ENCODE data around the gene FAM181B. TPM values are rescaled to one million over a fixed set of nuclear protein-coding genes. Genes with fewer than 3 reads are reported as not detected.

The FAM181B gene
- polyA plus RNA-seq, 1 experiment = not detected

DNA sequence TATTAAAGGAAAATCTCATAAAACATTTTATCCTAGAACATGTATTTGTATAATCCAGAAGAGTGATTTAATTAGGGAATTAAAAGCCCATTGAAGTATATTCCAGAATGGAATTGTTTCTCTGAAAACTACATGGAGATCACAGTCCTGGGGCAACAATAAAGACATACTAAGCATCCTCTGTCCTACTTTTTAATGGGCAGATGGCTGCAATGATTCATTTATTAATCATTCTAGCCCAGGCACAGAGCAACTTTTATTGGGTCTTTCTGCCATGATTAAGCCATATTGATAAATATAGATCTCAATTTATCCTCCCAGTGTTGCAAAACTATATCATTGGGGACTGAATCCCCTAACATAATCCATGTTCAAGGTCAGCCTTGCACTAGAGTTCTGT, 22.0 kb downstream of the FAM181B start:
- DNase-seq (ENCODE audit: low read depth, low spot score) = no peak
- H3K27ac ChIP-seq (ENCODE audit: low read depth, low read length) = no peak overlapping the region
- ChIA-PET POLR2A (no interaction called here), CTCF (interaction anchor here (0.7 kb wide), 1 partner anchor 9 kb away, joined by 3 read pairs; no protein-coding TSS in a partner anchor)
- no peaks in the 10 kb centered on the region for H3K9me3 ChIP-seq (ENCODE audit: control insufficient read depth, insufficient read depth, low read length)
- TF ChIP-seq, protein P1, sequence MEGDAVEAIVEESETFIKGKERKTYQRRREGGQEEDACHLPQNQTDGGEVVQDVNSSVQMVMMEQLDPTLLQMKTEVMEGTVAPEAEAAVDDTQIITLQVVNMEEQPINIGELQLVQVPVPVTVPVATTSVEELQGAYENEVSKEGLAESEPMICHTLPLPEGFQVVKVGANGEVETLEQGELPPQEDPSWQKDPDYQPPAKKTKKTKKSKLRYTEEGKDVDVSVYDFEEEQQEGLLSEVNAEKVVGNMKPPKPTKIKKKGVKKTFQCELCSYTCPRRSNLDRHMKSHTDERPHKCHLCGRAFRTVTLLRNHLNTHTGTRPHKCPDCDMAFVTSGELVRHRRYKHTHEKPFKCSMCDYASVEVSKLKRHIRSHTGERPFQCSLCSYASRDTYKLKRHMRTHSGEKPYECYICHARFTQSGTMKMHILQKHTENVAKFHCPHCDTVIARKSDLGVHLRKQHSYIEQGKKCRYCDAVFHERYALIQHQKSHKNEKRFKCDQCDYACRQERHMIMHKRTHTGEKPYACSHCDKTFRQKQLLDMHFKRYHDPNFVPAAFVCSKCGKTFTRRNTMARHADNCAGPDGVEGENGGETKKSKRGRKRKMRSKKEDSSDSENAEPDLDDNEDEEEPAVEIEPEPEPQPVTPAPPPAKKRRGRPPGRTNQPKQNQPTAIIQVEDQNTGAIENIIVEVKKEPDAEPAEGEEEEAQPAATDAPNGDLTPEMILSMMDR (IDR thresholded peaks at IDR 0.05; ENCODE audit: low read depth, low read length) = no peak
- no peak overlapping the region for H3K4me3 ChIP-seq (ENCODE audit: low read depth, low read length)
- peaks cover 6% of the 10 kb centered on the region for H3K27me3 ChIP-seq (ENCODE audit: control insufficient read depth, insufficient read depth, low read length)

- TF ChIP-seq, protein P1 (IDR thresholded peaks at IDR 0.05; ENCODE audit: low read depth, low read length) = no peak
- no peak for DNase-seq (ENCODE audit: low read depth, low spot score)
- H3K9me3 ChIP-seq (ENCODE audit: control insufficient read depth, insufficient read depth, low read length) = no peaks in the 10 kb centered on the region
- H3K27me3 ChIP-seq (ENCODE audit: control insufficient read depth, insufficient read depth, low read length) = no peaks in the 10 kb centered on the region
- ChIA-PET POLR2A (no interaction called here), CTCF (no interaction called here)
- H3K27ac ChIP-seq (ENCODE audit: low read depth, low read length) = no peak overlapping the region
- H3K4me3 ChIP-seq (ENCODE audit: low read depth, low read length) = no peak overlapping the region
Observed at GRCh38 chr11:82703796-82704195, 29.9 kb downstream of the FAM181B start.

DNA sequence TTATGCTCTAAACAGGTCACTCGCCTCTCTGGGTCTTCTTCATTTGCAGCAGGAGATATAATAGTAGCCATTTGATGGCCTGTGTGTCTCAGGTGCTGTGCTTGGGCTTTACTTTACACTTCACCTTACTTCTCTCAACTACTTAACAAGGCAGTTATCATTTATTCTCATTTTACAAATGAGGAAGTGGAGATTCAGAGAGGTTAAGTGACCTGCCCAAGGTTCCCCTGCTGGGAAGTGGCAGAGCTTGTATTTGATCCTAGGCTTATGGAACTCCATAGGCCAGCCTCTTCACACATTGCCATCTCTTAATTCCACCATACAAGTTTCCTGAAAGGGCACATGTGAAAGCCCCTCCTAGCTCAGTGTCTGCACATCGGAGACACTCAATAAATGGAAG, 30.4 kb downstream of the FAM181B start:
- POLR2A ChIA-PET = no interaction called here
- Histone ChIP-seq H3K27me3 (ENCODE audit: control insufficient read depth, insufficient read depth, low read length) (no peaks in the 10 kb centered on the region), H3K4me3 (ENCODE audit: low read depth, low read length) (no peak overlapping the region), H3K9me3 (ENCODE audit: control insufficient read depth, insufficient read depth, low read length) (no peaks in the 10 kb centered on the region), H3K27ac (ENCODE audit: low read depth, low read length) (no peak overlapping the region)
- CTCF ChIA-PET = interaction anchor here (1.2 kb wide), 1 partner anchor 9 kb away, joined by 3 read pairs; no protein-coding TSS in a partner anchor
- no peak for DNase-seq (ENCODE audit: low read depth, low spot score)
- TF ChIP-seq, protein P1 (IDR thresholded peaks at IDR 0.05; ENCODE audit: low read depth, low read length) = no peak

DNA sequence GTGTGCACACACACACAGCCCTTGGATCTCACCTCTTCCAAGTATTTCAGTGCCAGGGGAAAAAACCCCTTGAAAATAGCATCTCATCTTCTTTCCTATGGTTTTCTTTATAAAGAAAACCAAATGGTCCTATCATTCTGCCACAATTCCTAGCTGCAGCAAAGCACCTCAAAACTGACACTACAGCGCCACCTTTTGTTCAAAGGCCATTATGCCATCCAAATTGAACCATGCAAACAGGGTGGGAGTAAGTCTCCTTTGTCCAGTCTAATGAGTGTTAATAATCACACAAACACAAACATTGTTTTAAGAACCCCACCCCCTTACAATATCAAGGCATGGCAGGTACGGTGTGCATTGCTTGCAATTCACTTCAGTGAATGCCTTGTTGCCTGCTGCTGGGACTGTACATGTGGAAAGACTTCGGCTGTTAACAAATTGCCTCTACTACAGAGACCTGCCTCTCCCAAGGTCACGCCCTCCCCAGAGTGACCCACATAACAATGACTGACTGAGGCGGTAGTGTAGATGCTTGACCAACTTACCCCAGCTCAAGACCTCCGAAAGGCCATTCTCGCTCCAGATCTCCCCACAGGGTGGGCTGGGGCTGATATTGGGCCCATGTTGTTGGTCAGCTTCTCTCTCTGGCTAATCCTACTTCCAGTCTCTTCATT, 31.7 kb downstream of the FAM181B start:
- H3K4me3 ChIP-seq (ENCODE audit: low read depth, low read length) = no peak overlapping the region
- H3K27ac ChIP-seq (ENCODE audit: low read depth, low read length) = no peak overlapping the region
- TF ChIP-seq, protein P1 (IDR thresholded peaks at IDR 0.05; ENCODE audit: low read depth, low read length) = peak; percentile 59
- ChIA-PET POLR2A (no interaction called here), CTCF (interaction anchor here (0.7 to 1.7 kb wide), 7 partner anchors 8 to 1060 kb away, joined by 3 to 6 read pairs (median 4); no protein-coding TSS in a partner anchor)
- no peaks in the 10 kb centered on the region for H3K27me3 ChIP-seq (ENCODE audit: control insufficient read depth, insufficient read depth, low read length)
- H3K9me3 ChIP-seq (ENCODE audit: control insufficient read depth, insufficient read depth, low read length) = no peaks in the 10 kb centered on the region
- DNase-seq (ENCODE audit: low read depth, low spot score) = no peak

- no peak overlapping the region for H3K27ac ChIP-seq (ENCODE audit: low read depth, low read length)
- POLR2A ChIA-PET = no interaction called here
- CTCF ChIA-PET = interaction anchor here (1.2 kb wide), 1 partner anchor 77 kb away, joined by 3 read pairs; no protein-coding TSS in a partner anchor
Observed at GRCh38 chr11:82698576-82699352, 34.9 kb downstream of the FAM181B start.

More at GRCh38 chr11:82698576-82699352, 34.9 kb downstream of the FAM181B start:
- Histone ChIP-seq H3K4me3 (ENCODE audit: low read depth, low read length) (no peak overlapping the region), H3K9me3 (ENCODE audit: control insufficient read depth, insufficient read depth, low read length) (no peaks in the 10 kb centered on the region), H3K27me3 (ENCODE audit: control insufficient read depth, insufficient read depth, low read length) (no peaks in the 10 kb centered on the region)
- TF ChIP-seq, protein P1 (IDR thresholded peaks at IDR 0.05; ENCODE audit: low read depth, low read length) = no peak
- no peak for DNase-seq (ENCODE audit: low read depth, low spot score)

Measured in AG04450 (cell line).